Sigmoid colon (tissue), 3 donors: ENCODE results near the gene LST1.

Experiments
- POLR2A ChIP-seq, 2 donors: fragments of 450-650 bp; IDR thresholded peaks; one replicate each; pipeline ENCODE4 v1.6.1; 2016; ENCODE audit warnings: antibody characterized with exemption in 2 of 2, mild to moderate bottlenecking in 2 of 2, moderate library complexity in 2 of 2
- TF ChIP-seq, protein P1 (sequence below), 4 experiments: fragments of 450-650 bp in 3 of 4; fragments of 200-600 bp in 1 of 4; IDR thresholded peaks; one replicate each; pipeline ENCODE4 v1.5.1; 2016 to 2019; ENCODE audit warnings: antibody characterized with exemption in 4 of 4, mild to moderate bottlenecking in 3 of 4, moderate library complexity in 2 of 4

DNA sequence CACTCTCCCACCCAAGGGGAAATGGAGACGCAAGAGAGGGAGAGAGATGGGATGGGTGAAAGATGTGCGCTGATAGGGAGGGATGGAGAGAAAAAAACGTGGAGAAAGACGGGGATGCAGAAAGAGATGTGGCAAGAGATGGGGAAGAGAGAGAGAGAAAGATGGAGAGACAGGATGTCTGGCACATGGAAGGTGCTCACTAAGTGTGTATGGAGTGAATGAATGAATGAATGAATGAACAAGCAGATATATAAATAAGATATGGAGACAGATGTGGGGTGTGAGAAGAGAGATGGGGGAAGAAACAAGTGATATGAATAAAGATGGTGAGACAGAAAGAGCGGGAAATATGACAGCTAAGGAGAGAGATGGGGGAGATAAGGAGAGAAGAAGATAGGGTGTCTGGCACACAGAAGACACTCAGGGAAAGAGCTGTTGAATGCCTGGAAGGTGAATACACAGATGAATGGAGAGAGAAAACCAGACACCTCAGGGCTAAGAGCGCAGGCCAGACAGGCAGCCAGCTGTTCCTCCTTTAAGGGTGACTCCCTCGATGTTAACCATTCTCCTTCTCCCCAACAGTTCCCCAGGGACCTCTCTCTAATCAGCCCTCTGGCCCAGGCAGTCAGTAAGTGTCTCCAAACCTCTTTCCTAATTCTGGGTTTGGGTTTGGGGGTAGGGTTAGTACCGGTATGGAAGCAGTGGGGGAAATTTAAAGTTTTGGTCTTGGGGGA is 10.0 kb upstream of the LST1 start:
- TF ChIP-seq, protein P1, sequence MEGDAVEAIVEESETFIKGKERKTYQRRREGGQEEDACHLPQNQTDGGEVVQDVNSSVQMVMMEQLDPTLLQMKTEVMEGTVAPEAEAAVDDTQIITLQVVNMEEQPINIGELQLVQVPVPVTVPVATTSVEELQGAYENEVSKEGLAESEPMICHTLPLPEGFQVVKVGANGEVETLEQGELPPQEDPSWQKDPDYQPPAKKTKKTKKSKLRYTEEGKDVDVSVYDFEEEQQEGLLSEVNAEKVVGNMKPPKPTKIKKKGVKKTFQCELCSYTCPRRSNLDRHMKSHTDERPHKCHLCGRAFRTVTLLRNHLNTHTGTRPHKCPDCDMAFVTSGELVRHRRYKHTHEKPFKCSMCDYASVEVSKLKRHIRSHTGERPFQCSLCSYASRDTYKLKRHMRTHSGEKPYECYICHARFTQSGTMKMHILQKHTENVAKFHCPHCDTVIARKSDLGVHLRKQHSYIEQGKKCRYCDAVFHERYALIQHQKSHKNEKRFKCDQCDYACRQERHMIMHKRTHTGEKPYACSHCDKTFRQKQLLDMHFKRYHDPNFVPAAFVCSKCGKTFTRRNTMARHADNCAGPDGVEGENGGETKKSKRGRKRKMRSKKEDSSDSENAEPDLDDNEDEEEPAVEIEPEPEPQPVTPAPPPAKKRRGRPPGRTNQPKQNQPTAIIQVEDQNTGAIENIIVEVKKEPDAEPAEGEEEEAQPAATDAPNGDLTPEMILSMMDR (IDR thresholded peaks at IDR 0.05) = no peak
- TF ChIP-seq POLR2A (IDR thresholded peaks at IDR 0.05) = no peak
